ENCODE results near the gene VAPA.

- no peak for TF ChIP-seq POLR2AphosphoS5 (IDR thresholded peaks at IDR 0.05; ENCODE audit: low read depth, low read length)
- no peak for TF ChIP-seq POLR2A (IDR thresholded peaks at IDR 0.05; ENCODE audit: low read depth, low read length)
- no peak for TF ChIP-seq TAF1 (IDR thresholded peaks at IDR 0.05; ENCODE audit: low read depth, low read length)
- no peak for TF ChIP-seq SPI1 (IDR thresholded peaks at IDR 0.05; ENCODE audit: low read depth, low read length)
Measured at GRCh38 chr18:9876212-9876866, 37.5 kb upstream of the VAPA start.

Measured in GM12891 (cell line).